GM12801 (cell line): ENCODE data around the gene KCNMA1.

Experiments used
- CTCF ChIP-seq: IDR thresholded peaks from one replicate; pipeline ENCODE4 v1.5.1; 2011; ENCODE audit warnings: control low read depth; ENCODE audit not compliant: insufficient read length; ENCODE audit errors: extremely low read depth

The KCNMA1 gene

GRCh38 chr10:77015360-77015759 lies 622.2 kb downstream of the KCNMA1 start:
- TF ChIP-seq CTCF: no peak

- no peak for TF ChIP-seq CTCF
Measured at GRCh38 chr10:77012812-77013500, 624.7 kb downstream of the KCNMA1 start.

DNA sequence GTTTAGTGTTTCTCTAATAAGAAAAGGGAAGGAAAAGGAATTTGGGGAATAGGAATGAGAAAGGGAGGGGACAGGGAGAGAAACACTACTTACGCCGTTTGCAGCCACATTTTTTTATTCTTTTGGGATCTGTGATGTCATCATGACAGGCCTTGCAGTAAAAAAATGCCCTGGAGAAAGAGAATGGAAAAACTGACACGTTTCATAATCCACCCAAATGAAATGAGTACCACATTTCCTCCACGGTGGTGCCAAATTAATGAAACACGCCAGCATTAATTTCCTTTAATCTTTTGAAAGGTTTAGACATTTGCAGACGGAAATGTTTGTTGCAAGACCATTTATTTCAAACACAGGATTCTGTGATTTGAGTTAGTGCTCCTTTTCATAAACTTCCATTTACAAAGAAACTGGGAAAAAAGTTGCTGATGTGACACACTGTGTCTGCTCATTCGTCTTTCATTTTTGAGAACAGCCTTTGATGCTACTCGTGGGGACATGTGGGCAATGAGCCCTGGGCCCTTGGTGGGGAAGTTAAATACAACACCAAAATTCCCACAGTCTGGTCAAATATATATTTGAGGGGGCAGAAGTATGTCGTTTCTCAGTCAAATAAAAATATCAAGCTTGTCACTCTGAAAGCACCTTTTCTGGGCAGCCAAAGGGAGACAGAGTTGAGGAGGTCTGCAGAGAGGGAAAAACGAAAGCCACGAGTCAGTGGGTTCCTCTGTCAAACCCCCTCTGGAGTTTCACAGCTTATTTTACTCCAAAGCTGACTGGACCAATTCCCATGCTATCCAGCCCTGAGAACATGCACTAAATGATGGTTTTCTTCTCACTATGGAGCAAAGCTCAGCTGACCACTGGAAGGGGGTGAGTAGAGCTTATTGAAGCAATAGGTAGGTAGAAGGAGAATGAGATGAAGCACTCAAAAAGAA lies 625.5 kb downstream of the KCNMA1 start:
- no peak for TF ChIP-seq CTCF

- TF ChIP-seq CTCF: no peak
Measured at GRCh38 chr10:77010430-77010829, 627.2 kb downstream of the KCNMA1 start.

- TF ChIP-seq CTCF: no peak
Measured at GRCh38 chr10:77007834-77008233, 629.8 kb downstream of the KCNMA1 start.

- TF ChIP-seq CTCF: no peak
Measured at GRCh38 chr10:77006836-77007511, 630.6 kb downstream of the KCNMA1 start.

- no peak for TF ChIP-seq CTCF
Measured at GRCh38 chr10:77005871-77006270, 631.7 kb downstream of the KCNMA1 start.
